Measurements from ENCODE around the gene CORO1A.
A peak's percentile ranks its signal among the peaks of the same experiment; 100 is the strongest.
"Not testable (repeated sequence)": the region's sequence is repeated elsewhere in the genome, so short reads cannot be mapped to it uniquely, and the experiment has no call there.

CORO1A gene

DNA sequence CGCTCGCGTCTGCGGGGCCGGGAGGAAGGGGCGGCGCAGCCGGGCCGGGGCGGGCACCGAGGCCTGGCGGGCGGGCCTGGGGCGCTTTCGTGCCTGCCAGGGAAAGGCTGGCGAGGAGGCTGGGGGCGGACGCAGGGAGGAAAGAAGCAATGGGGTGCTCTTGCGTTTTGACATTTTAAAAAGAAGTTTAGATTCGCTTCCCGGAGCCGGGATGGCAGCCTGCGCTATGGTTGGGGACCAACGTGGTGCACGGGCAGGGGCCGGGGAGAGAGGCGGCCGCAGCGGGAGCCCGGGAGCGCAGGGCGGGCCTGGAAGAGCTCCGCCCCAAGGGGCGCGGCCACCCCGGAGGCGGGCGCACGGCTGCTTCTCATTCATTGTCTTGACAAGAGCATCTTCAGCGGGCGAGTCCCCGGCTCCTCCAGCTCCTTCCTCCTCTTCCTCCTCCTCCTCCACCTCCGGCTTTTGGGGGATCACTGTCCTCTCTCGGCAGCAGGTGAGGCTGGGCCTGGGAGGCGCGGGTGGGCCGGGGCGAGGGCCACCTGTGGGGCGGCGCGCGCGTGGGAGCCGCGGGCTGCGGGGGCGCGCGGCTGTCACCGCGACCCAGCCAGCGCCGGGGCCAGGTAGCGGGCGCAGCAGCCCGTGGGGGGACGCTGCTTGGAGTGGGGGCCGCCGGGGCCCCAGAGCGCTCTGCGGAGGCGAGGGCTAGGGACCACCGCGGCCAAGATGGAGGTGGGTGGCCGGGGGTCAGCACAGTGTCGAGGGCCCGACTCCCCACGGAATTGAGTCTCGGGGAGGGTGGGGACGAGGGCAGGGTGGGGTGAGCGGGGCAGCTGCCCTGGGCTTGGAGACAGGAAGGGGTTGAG lies at the start of gene CORO1A:
CORO1A (plus strand) TSS at position 370 of the 863 bp plus-strand sequence. CDS start 1,608 bp downstream, outside the sequence.
- DNase-seq, result peak; percentile 86

GRCh38 chr16:30136971-30137605 lies 46.3 kb upstream of the CORO1A start:
- DNase-seq, result peak; percentile 36

GRCh38 chr16:30137897-30138296 lies 45.5 kb upstream of the CORO1A start:
- no peak for DNase-seq

DNA sequence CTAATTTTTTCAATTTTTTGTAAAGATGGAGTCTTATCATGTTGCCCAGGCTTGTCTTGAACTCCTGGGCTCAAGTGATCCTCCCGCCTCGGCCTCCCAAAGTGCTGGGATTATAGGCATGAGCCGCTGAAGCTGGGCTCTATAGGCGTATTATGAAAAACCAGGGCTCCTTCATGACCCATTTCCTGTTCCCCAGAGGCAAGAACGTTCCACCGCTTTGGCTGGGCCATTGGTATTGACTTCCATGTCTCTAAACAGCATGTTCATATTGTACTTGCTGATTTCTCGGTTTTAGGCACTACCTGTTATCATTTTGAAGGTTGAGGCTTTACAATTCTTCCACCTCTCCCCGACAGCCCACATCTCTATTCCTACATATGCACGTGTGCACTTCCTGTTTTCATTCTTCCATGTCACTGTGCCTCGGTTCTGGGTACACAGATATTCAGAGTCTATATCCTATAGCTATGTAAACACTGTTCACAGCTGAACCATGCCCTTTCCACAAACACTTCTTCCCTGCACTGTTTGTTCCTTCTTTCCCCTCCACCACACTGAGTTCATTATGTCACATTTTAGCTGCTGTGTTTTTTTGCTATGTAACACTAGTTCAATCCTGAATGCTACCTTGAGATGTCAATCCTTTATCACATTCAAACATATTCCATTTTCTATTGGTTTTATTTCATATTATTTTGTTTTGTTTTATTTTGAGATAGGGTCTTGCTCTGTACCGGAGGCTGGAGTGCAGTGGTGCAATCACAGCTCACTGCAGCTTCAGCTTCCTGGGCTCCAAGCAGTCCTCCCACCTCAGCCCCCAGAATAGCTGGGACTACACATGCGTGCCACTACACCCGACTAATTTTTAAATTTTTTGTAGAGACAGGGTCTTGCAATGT lies 43.6 kb upstream of the CORO1A start:
- peak; percentile 97 for DNase-seq

DNA sequence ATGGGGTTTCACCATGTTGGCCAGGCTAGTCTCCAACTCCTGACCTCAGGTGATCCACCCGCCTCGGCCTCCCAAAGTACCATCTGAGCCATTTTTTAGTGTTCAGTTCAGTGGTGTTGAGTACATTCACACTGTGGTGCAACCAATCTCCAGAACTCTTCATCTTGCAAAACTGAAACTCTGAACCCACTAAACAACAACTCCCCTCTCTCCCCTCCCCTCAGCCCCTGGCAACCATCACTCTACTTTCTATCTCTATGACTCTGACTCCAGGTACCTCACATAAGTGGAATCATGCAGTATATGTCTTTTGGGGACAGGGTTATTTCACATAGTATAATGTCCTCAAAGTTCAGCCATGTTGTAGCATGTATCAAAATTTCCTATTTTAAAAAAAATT lies 41.7 kb upstream of the CORO1A start:
- no peak for DNase-seq

DNA sequence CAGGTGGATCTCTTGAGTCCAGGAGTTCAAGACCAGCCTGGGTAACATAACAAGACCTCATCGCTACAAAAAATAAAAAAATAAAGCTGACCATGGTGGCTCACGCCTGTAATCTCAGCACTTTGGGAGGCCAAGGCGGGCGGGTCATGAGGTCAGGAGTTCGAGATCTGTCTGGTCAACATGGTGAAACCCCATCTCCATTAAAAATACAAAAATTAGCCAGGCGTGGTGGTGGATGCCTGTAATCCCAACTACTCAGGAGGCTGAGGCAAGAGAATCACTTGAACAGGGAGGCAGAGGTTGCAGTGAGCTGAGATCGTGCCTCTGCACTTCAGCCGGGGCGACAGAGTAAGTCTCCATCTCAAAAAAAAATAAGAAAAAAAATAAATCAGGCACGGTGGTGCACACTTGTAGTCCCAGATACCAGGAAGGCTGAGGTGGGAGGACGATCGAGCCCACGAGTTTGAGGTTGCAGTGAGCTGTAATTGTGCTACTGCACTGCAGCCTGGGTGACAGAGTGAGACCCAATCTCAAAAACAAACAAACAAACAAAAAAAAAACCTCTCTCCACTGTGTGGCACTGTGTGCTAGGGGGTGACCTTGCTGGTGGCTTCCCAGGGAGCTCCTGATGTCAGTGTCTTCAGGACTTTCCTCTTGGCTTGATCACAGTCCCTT lies 40.6 kb upstream of the CORO1A start:
- DNase-seq, result no peak

DNA sequence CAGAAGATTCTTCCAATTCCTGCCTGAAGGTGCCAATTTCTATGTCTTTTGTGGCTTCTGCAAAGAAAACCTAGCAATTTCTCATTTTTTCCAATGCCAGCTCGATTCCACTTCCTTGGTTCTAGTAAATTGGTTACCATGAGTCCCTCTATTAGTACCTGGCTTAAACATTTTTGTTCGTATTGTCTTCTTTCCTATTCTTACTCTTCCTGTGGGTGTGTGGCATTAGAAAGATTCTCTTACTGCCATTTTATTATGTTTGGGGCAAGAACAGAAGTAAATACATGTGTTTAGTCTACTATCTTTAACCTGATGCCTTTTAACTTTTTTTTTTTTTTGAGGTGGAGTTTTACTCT lies 40.1 kb upstream of the CORO1A start:
- no peak for DNase-seq

GRCh38 chr16:30144017-30144416 lies 39.4 kb upstream of the CORO1A start:
- DNase-seq, result no peak

DNA sequence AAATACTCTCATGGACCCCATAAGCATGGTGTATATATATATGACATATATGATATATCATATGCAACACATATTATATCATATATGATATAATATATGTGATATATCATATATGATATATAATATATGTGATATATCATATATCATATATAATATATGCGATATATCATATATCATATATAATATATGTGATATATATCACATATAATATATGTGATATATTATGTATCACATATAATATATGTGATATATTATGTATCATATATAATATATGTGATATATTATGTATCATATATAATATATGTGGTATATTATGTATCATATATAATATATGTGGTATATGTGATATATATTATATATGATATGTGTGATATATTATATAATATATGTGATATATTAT lies 38.5 kb upstream of the CORO1A start:
- DNase-seq, result no peak

GRCh38 chr16:30145657-30146056 lies 37.7 kb upstream of the CORO1A start:
- DNase-seq, result no peak

DNA sequence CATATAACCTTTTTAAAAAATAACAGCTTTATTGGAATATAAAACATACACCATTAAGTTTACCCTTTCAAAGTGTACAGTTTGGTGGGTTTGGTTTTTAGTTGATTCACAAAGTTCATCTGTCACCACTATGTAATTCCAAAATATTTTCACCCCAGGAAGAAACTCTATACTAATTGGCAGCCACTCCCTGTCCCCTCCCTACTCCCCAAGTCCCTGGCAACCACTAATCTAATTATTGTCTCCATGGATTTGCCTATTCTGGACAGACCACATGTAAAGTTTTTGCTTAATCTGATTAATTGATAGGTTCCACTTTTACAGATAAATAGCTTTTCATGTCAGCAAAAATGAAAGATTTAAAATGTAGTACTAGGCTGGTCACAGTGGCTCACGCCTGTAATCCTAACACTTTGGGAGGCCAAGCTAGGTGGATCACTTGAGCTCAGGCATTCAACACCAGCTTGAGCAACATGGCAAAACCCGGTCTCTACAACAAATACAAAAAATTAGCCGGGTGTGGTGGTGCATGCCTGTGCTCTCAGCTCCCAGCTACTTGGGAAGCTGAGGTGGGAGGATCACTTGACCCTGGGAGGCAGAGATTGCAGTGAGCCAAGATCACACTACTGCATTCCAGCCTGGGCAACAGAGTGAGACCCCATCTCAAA lies 35.4 kb upstream of the CORO1A start:
- no peak for DNase-seq

GRCh38 chr16:30149250-30149930 lies 34.0 kb upstream of the CORO1A start:
- no peak for DNase-seq

GRCh38 chr16:30151091-30151490 lies 32.3 kb upstream of the CORO1A start:
- no peak for DNase-seq

DNA sequence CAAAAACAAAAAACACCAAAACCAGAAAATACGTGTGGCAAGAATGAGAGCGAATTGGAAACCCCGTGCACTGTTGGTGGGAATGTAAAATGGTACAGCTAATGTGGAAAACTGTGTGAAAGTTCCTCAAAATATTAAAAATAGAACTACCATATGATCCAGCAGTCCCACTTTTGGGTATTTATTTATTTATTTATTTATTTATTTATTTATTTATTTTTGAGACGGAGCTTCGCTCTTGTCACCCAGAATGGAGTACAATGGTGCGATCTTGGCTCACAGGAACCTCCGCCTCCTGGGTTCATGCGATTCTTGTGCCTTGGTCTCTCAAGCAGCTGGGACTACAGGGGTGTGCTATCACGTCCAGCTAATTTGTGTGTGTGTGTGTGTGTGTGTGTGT lies 30.9 kb upstream of the CORO1A start:
- no peak for DNase-seq

GRCh38 chr16:30155188-30155587 lies 28.2 kb upstream of the CORO1A start:
- no peak for DNase-seq

DNA sequence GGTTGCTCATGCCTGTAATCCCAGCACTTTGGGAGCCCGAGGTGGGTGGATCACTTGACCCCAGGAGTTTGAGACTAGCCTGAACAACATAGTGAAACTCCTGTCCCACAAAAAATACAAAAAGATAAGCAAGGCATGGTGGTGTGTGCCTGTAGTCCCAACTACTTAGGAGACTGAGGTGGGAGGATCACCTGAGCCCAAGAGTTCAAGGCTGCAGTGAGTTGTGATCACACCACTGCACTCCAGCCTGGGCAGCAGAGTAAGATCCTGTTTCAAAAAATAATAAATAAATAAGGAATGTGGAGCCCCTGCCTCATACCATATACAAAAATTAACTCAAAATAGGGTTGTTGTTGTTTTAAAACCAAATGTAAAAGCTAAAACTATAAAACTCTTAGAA lies 26.2 kb upstream of the CORO1A start:
- DNase-seq, result no peak

- no peak for DNase-seq
Measured at GRCh38 chr16:30163538-30163937, 19.9 kb upstream of the CORO1A start.

- DNase-seq, result no peak
Measured at GRCh38 chr16:30166202-30166902, 17.1 kb upstream of the CORO1A start.

- DNase-seq, result not testable (repeated sequence)
Measured at GRCh38 chr16:30168746-30169145, 14.7 kb upstream of the CORO1A start.

DNA sequence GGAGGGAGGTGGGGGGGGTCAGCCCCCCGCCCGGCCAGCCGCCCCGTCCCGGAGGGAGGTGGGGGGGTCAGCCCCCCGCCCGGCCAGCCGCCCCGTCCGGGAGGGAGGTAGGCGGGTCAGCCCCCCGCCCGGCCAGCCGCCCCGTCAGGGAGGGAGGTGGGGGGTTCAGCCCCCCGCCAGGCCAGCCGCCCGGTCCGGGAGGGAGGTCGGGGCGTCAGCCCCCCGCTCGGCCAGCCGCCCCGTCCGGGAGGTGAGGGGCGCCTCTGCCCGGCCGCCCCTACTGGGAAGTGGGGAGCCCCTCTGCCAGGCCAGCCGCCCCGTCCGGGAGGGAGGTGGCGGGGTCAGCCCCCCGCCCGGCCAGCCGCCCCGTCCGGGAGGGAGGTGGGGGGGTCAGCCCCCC lies 14.0 kb upstream of the CORO1A start:
- DNase-seq, result not testable (repeated sequence)

- DNase-seq, result not testable (repeated sequence)
Measured at GRCh38 chr16:30170145-30170544, 13.3 kb upstream of the CORO1A start.
